ENCODE data around the gene SEC24D. TPM values are rescaled to one million over a fixed set of nuclear protein-coding genes. Genes with fewer than 3 reads are reported as not detected.

The SEC24D gene
- total and polyA plus RNA-seq, 2 of the 8 experiments (the other 6 are each of a cell fraction or from before 2014, with no cell fraction given), result 28.9 to 91.6 TPM

DNA sequence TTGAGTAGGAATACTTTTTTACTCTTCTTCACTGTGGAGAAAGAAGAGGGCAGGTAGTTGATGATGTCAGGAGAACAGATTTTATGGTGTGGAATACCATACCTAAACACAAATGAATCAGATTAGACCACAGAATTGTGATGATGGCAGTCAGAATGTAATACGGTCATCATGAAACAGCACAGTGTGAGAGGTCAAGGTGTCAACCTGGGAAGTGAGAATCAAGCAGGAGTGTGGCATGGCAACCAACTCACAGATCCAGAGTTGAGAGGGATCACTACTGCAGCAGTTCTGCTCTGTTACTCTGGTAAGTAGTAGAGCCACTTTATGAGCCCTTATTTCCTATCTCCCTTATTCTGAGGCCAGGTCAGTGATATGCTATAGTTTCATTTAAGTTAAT lies 123.1 kb downstream of the SEC24D start (continued):
- no peak for TF ChIP-seq GABPA (IDR thresholded peaks at IDR 0.05; ENCODE audit: borderline replicate concordance, insufficient read depth, low read length)
- no peak for TF ChIP-seq RNF2 (IDR thresholded peaks at IDR 0.05; ENCODE audit: borderline replicate concordance, low read depth, low read length, missing control alignments, poor library complexity, severe bottlenecking)
- no peak for TF ChIP-seq POLR2A (IDR thresholded peaks at IDR 0.05; ENCODE audit: control extremely low read depth in 1 of 2, low read depth in 2 of 2, low read length in 2 of 2)
- no peak for TF ChIP-seq CEBPB (IDR thresholded peaks at IDR 0.05; ENCODE audit: low read depth, low read length)
- no peak for TF ChIP-seq SIN3A (conservative IDR thresholded peaks at IDR 0.05 in 1 of 2, IDR thresholded peaks at IDR 0.05 in 1 of 2; ENCODE audit: low read depth in 1 of 2, low read length in 2 of 2)
- no peak for TF ChIP-seq CHD2 (IDR thresholded peaks at IDR 0.05; ENCODE audit: low read length)
